HG03108 (cell line): ENCODE measurements around the gene CDC42EP5.
A peak's percentile ranks its signal among the peaks of the same experiment; 100 is the strongest.
"Not testable (repeated sequence)": the region's sequence is repeated elsewhere in the genome, so short reads cannot be mapped to it uniquely, and the experiment has no call there.

Experiments used
- ATAC-seq: cut with Tn5 transposase; IDR thresholded peaks from one replicate; pipeline ENCODE4 v1.9.1; 2021; ENCODE audit warnings: moderate library complexity; ENCODE audit not compliant: unreplicated experiment

Gene CDC42EP5

GRCh38 chr19:54489766-54490165, 16.7 kb upstream of the CDC42EP5 start:
- no peak for ATAC-seq

GRCh38 chr19:54489341-54489740, 16.2 kb upstream of the CDC42EP5 start:
- no peak for ATAC-seq

GRCh38 chr19:54485851-54486250, 12.8 kb upstream of the CDC42EP5 start:
- no peak for ATAC-seq

GRCh38 chr19:54484451-54484850, 11.4 kb upstream of the CDC42EP5 start:
- ATAC-seq, result no peak

GRCh38 chr19:54482889-54483288, 9.8 kb upstream of the CDC42EP5 start:
- no peak for ATAC-seq

GRCh38 chr19:54481326-54481930, 8.3 kb upstream of the CDC42EP5 start:
- ATAC-seq, result no peak

GRCh38 chr19:54480051-54480450, 7.0 kb upstream of the CDC42EP5 start:
- no peak for ATAC-seq

- no peak for ATAC-seq
Measured at GRCh38 chr19:54478677-54479266, 5.7 kb upstream of the CDC42EP5 start.

GRCh38 chr19:54477650-54478049, 4.6 kb upstream of the CDC42EP5 start:
- ATAC-seq, result no peak

- no peak for ATAC-seq
Measured at GRCh38 chr19:54475706-54476105, 2.6 kb upstream of the CDC42EP5 start.

GRCh38 chr19:54473892-54474372, 836 bp upstream of the CDC42EP5 start:
- no peak for ATAC-seq

GRCh38 chr19:54470991-54471782, 1.9 kb downstream of the CDC42EP5 start:
- no peak for ATAC-seq

- no peak for ATAC-seq
Measured at GRCh38 chr19:54470276-54470887, 2.7 kb downstream of the CDC42EP5 start.

- ATAC-seq, result no peak
Measured at GRCh38 chr19:54469496-54469934, 3.6 kb downstream of the CDC42EP5 start.

- not testable (repeated sequence) for ATAC-seq
Measured at GRCh38 chr19:54466110-54466480, 7.0 kb downstream of the CDC42EP5 start.

- ATAC-seq, result no peak
Measured at GRCh38 chr19:54465426-54466109, 7.5 kb downstream of the CDC42EP5 start.

GRCh38 chr19:54464630-54465425, 8.3 kb downstream of the CDC42EP5 start:
- peak; percentile 34 for ATAC-seq

GRCh38 chr19:54464044-54464629, 9.0 kb downstream of the CDC42EP5 start:
- peak; percentile 32 for ATAC-seq

GRCh38 chr19:54463531-54464043, 9.5 kb downstream of the CDC42EP5 start, which contains the start of gene LENG9:
TSS of gene LENG9 (minus strand) at chr19:54463778. CDS start at chr19:54463526, 252 bp downstream.
- peak; percentile 42 for ATAC-seq
